Right atrium auricular region (tissue), 2 donors: Measurements from ENCODE around the gene PNPLA8. TPM values are rescaled to one million over a fixed set of nuclear protein-coding genes. Genes with fewer than 3 reads are reported as not detected.

Source experiments
- DNase-seq: peaks from one replicate; pipeline ENCODE4 v3.0.0-alpha.2; 2019; ENCODE audit warnings: low spot score
- H3K27ac ChIP-seq, 2 donors: fragments of 200-600 bp; sonication (generic); 1 replicate in 1 of 2; 2 replicates in 1 of 2; pipeline ENCODE4 v1.5.1; 2016 to 2019
- H3K27me3 ChIP-seq, 2 donors: fragments of 200-600 bp; sonication (generic); one replicate each; pipeline versions ENCODE4 v1.5.1 to v1.6.0; 2017 to 2019
- H3K36me3 ChIP-seq: fragments of 200-600 bp; sonication (generic); one replicate; pipeline ENCODE4 v1.5.1; 2016
- H3K4me1 ChIP-seq, 2 donors: fragments of 200-600 bp; sonication (generic); one replicate each; pipeline versions ENCODE4 v1.5.1 to v1.6.0; 2017 to 2019
- H3K4me3 ChIP-seq, 2 donors: fragments of 200-600 bp; sonication (generic); 1 replicate in 1 of 2; 2 replicates in 1 of 2; pipeline ENCODE4 v1.5.1; 2017 to 2019; ENCODE audit warnings: mild to moderate bottlenecking in 1 of 2, moderate library complexity in 1 of 2
- H3K9me3 ChIP-seq, 2 donors: fragments of 200-600 bp; sonication (generic); one replicate each; pipeline ENCODE4 v1.5.1; 2019
- CTCF ChIP-seq, 2 donors: fragments of 200-600 bp; sonication (generic); IDR thresholded peaks; one replicate each; pipeline ENCODE4 v1.5.1; 2019; ENCODE audit warnings: antibody characterized with exemption in 2 of 2
- total RNA-seq, 2 donors: library from RNA; depleted of rRNA; stranded (reverse); fragments of >200 nt; gene quantifications; one replicate each; pipeline ENCODE4 v1.1.0, GENCODE V29; 2016

PNPLA8 gene
- total RNA-seq, 2 donors from 2014 or later: 25.9 to 33.1 TPM

GRCh38 chr7:108440613-108441012 lies 85.3 kb downstream of the PNPLA8 start:
- Histone ChIP-seq H3K36me3 (no peaks in the 10 kb centered on the region), H3K4me1 (no peaks in the 10 kb centered on the region), H3K4me3 (no peak overlapping the region), H3K27ac (no peak overlapping the region), H3K9me3 (no peaks in the 10 kb centered on the region), H3K27me3 (no peaks in the 10 kb centered on the region)
- TF ChIP-seq CTCF (IDR thresholded peaks at IDR 0.05): no peak
- DNase-seq: no peak

GRCh38 chr7:108436906-108437305 lies 89.0 kb downstream of the PNPLA8 start:
- H3K27me3 ChIP-seq: no peaks in the 10 kb centered on the region
- no peaks in the 10 kb centered on the region for H3K36me3 ChIP-seq
- no peak for DNase-seq
- H3K4me3 ChIP-seq: no peak overlapping the region
- TF ChIP-seq CTCF (IDR thresholded peaks at IDR 0.05): no peak
- no peaks in the 10 kb centered on the region for H3K9me3 ChIP-seq
- H3K27ac ChIP-seq: no peak overlapping the region
- no peaks in the 10 kb centered on the region for H3K4me1 ChIP-seq

GRCh38 chr7:108434010-108434409 lies 91.9 kb downstream of the PNPLA8 start:
- no peaks in the 10 kb centered on the region for H3K9me3 ChIP-seq
- no peaks in the 10 kb centered on the region for H3K27me3 ChIP-seq
- no peaks in the 10 kb centered on the region for H3K36me3 ChIP-seq
- no peak for TF ChIP-seq CTCF (IDR thresholded peaks at IDR 0.05)
- no peak overlapping the region for H3K4me3 ChIP-seq
- no peak overlapping the region for H3K27ac ChIP-seq
- no peaks in the 10 kb centered on the region for H3K4me1 ChIP-seq
- DNase-seq: no peak

GRCh38 chr7:108431099-108431498 lies 94.8 kb downstream of the PNPLA8 start:
- Histone ChIP-seq H3K27me3 (no peaks in the 10 kb centered on the region), H3K27ac (no peak overlapping the region), H3K36me3 (no peaks in the 10 kb centered on the region), H3K4me1 (no peaks in the 10 kb centered on the region), H3K9me3 (no peaks in the 10 kb centered on the region), H3K4me3 (no peak overlapping the region)
- DNase-seq: no peak
- no peak for TF ChIP-seq CTCF (IDR thresholded peaks at IDR 0.05)

GRCh38 chr7:108430664-108431063 lies 95.3 kb downstream of the PNPLA8 start:
- no peak for DNase-seq
- no peaks in the 10 kb centered on the region for H3K36me3 ChIP-seq
- no peaks in the 10 kb centered on the region for H3K9me3 ChIP-seq
- no peaks in the 10 kb centered on the region for H3K27me3 ChIP-seq
- no peak overlapping the region for H3K27ac ChIP-seq
- H3K4me1 ChIP-seq: no peaks in the 10 kb centered on the region
- H3K4me3 ChIP-seq: no peak overlapping the region
- TF ChIP-seq CTCF (IDR thresholded peaks at IDR 0.05): no peak

GRCh38 chr7:108427766-108428165 lies 98.2 kb downstream of the PNPLA8 start:
- Histone ChIP-seq H3K4me1 (no peaks in the 10 kb centered on the region), H3K27me3 (no peaks in the 10 kb centered on the region), H3K27ac (no peak overlapping the region), H3K9me3 (no peaks in the 10 kb centered on the region), H3K36me3 (no peaks in the 10 kb centered on the region), H3K4me3 (no peak overlapping the region)
- no peak for TF ChIP-seq CTCF (IDR thresholded peaks at IDR 0.05)
- DNase-seq: no peak
